Measurements from ENCODE around the gene FGF7.

DNA sequence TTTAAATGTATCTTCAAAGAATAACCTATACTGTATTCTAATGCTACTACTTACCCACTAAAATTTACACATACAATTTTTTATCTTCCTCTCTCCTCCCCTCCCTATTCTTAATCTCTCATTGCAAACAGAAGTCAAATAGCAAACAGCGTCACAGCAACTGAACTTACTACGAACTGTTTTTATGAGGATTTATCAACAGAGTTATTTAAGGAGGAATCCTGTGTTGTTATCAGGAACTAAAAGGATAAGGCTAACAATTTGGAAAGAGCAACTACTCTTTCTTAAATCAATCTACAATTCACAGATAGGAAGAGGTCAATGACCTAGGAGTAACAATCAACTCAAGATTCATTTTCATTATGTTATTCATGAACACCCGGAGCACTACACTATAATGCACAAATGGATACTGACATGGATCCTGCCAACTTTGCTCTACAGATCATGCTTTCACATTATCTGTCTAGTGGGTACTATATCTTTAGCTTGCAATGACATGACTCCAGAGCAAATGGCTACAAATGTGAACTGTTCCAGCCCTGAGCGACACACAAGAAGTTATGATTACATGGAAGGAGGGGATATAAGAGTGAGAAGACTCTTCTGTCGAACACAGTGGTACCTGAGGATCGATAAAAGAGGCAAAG is 984 bp downstream of the FGF7 start:
- TF ChIP-seq CTCF (IDR thresholded peaks at IDR 0.05), result no peak
- TF ChIP-seq ZFX (IDR thresholded peaks at IDR 0.05; ENCODE audit: borderline replicate concordance), result no peak

All from 22Rv1 (cell line).